Spleen (tissue), 11 donors: ENCODE results near the gene NUAK2. TPM values are rescaled to one million over a fixed set of nuclear protein-coding genes. Genes with fewer than 3 reads are reported as not detected.

Experiments
- DNase-seq: peaks from one replicate; pipeline ENCODE4 v3.0.0-alpha.2; 2020
- H3K27ac ChIP-seq, 8 donors: fragments of 200-600 bp; sonication (generic) in 7 of 8; 1 replicate in 4 of 8; 2 replicates in 4 of 8; pipeline versions ENCODE4 v1.5.0 to v1.8.0; 2016 to 2021; ENCODE audit warnings: inconsistent platforms in 4 of 8, mild to moderate bottlenecking in 4 of 8, moderate library complexity in 1 of 8
- H3K27me3 ChIP-seq, 7 donors: fragments of 200-600 bp; sonication (generic) in 6 of 7; replicated peaks in 1 of 7; 1 replicate in 4 of 7; 2 replicates in 3 of 7; pipeline versions ENCODE4 v1.5.0 to v1.8.0; 2016 to 2021; ENCODE audit warnings: inconsistent platforms in 3 of 7, mild to moderate bottlenecking in 1 of 7
- H3K36me3 ChIP-seq, 6 donors: fragments of 200-600 bp; sonication (generic) in 5 of 6; 1 replicate in 4 of 6; 2 replicates in 2 of 6; pipeline versions ENCODE4 v1.5.0 to v1.8.0; 2016 to 2021; ENCODE audit warnings: inconsistent platforms in 2 of 6
- H3K4me1 ChIP-seq, 6 donors: fragments of 200-600 bp; sonication (generic) in 5 of 6; 1 replicate in 3 of 6; 2 replicates in 3 of 6; pipeline versions ENCODE4 v1.5.0 to v1.8.0; 2016 to 2021; ENCODE audit warnings: inconsistent platforms in 3 of 6
- H3K4me3 ChIP-seq, 8 donors: fragments of 200-600 bp; sonication (generic) in 7 of 8; 1 replicate in 4 of 8; 2 replicates in 4 of 8; pipeline versions ENCODE4 v1.5.0 to v1.8.0; 2016 to 2021; ENCODE audit warnings: inconsistent platforms in 4 of 8, mild to moderate bottlenecking in 4 of 8, moderate library complexity in 2 of 8
- H3K9me3 ChIP-seq, 8 donors: fragments of 200-600 bp; sonication (generic) in 7 of 8; 1 replicate in 4 of 8; 2 replicates in 4 of 8; pipeline versions ENCODE4 v1.5.0 to v1.8.0; 2016 to 2021; ENCODE audit warnings: inconsistent platforms in 4 of 8
- POLR2A ChIP-seq, 3 donors: fragments of 450-650 bp; IDR thresholded peaks; one replicate each; pipeline ENCODE4 v1.5.1; 2017; ENCODE audit warnings: antibody characterized with exemption in 3 of 3, mild to moderate bottlenecking in 1 of 3
- POLR2AphosphoS5 ChIP-seq, 3 donors: sonication (generic); formaldehyde crosslinking; IDR thresholded peaks; one replicate each; pipeline ENCODE4 v1.5.1; 2017; ENCODE audit warnings: antibody characterized with exemption in 3 of 3
- WGBS, 5 donors: extraction: QIAGEN DNeasy Blood & Tissue Kit in 3 of 5; methylation state at CpG; one replicate each; pipeline versions ENCODE4 v1.1.5 to v1.1.7; 2013 to 2018; 5-methylcytosine and 5-hydroxymethylcytosine counted together
- intact Hi-C: fragments of 100-400 bp; cut with DNase I; formaldehyde crosslinking; loops from one replicate; pipeline ENCODE4 v1.15.0; 2023; ENCODE audit warnings: low total_unique reads
- polyA plus RNA-seq, 3 donors: library from polyadenylated mRNA; stranded (reverse); fragments of 200-250 nt; gene quantifications; one replicate each; pipeline ENCODE4 v1.2.1, GENCODE V29; 2013
- total RNA-seq, 7 donors: library from RNA; depleted of rRNA in 3 of 7; stranded (reverse); fragments of >200 nt in 3 of 7; fragmentation: NEBNext Ultra II Directional in 4 of 7; extraction: Animal tissue kit (Norgen Biotek cat#: 25700) in 4 of 7; gene quantifications; one replicate each; pipeline versions ENCODE4 v1.1.0 to v1.2.1, GENCODE V29; 2016 to 2021
- TF ChIP-seq, protein P1 (sequence below), 11 experiments: fragments of 200-600 bp in 7 of 11; fragments of 450-650 bp in 4 of 11; sonication (generic) in 4 of 11; IDR thresholded peaks in 8 of 11; conservative IDR thresholded peaks in 3 of 11; 1 replicate in 7 of 11; 2 replicates in 4 of 11; pipeline versions ENCODE4 v1.4.0 to v1.8.0; 2016 to 2021; ENCODE audit warnings: antibody characterized with exemption in 11 of 11, inconsistent platforms in 4 of 11, mild to moderate bottlenecking in 1 of 11
- donor health status: healthy with polysubstance abuse.
- donor health status: DM: no; HTN: no; CAD: no; lungs with moderate emphysema.
- donor health status: DM: no; HTN: no; CAD: no.
- donor health status: Bipolar disorder and iron deficiency.
- donor health status: healthy.
- donor health status: DM: no; HTN: no; CAD: no.
- donor health status: DM: yes; HTN: yes; CAD: no.

The NUAK2 gene
- total and polyA plus RNA-seq, 10 donors: 5.7 to 32.7 (median 19.1) TPM

DNA sequence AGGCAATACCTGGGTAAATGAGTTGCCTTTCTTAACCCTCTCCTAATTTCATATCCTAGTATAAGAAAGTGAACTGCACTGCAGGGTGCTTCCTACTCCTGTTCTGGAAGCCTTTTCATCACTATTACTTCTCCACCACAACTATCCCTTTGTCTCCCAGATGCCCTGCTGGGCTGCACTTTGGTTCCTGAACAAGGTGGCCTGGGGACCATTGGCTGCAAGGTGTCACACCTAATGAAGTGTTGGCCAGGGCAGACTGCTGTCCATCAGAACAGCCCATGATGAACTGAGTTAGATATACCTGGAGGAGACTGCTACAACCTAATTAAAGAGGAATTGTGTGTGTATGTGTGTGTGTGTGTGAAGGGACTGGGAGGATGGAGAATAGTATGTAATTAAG is 37.0 kb upstream of the NUAK2 start:
- Histone ChIP-seq H3K27ac (no peak overlapping the region), H3K36me3 (no peaks in the 10 kb centered on the region), H3K4me3 (no peak overlapping the region), H3K27me3 (peaks cover 0 to 31% (median 0%) of the 10 kb centered on the region in 7 donors), H3K4me1 (peaks cover 0 to 9% (median 0%) of the 10 kb centered on the region in 6 donors), H3K9me3 (no peaks in the 10 kb centered on the region)
- no peak for DNase-seq
- TF ChIP-seq POLR2A (IDR thresholded peaks at IDR 0.05) (no peak), POLR2AphosphoS5 (IDR thresholded peaks at IDR 0.05) (no peak)
- TF ChIP-seq, protein P1, sequence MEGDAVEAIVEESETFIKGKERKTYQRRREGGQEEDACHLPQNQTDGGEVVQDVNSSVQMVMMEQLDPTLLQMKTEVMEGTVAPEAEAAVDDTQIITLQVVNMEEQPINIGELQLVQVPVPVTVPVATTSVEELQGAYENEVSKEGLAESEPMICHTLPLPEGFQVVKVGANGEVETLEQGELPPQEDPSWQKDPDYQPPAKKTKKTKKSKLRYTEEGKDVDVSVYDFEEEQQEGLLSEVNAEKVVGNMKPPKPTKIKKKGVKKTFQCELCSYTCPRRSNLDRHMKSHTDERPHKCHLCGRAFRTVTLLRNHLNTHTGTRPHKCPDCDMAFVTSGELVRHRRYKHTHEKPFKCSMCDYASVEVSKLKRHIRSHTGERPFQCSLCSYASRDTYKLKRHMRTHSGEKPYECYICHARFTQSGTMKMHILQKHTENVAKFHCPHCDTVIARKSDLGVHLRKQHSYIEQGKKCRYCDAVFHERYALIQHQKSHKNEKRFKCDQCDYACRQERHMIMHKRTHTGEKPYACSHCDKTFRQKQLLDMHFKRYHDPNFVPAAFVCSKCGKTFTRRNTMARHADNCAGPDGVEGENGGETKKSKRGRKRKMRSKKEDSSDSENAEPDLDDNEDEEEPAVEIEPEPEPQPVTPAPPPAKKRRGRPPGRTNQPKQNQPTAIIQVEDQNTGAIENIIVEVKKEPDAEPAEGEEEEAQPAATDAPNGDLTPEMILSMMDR (IDR thresholded peaks at IDR 0.05 in 8 of 11, conservative IDR thresholded peaks at IDR 0.05 in 3 of 11): no peak
- intact Hi-C loops: no loop called here

DNA sequence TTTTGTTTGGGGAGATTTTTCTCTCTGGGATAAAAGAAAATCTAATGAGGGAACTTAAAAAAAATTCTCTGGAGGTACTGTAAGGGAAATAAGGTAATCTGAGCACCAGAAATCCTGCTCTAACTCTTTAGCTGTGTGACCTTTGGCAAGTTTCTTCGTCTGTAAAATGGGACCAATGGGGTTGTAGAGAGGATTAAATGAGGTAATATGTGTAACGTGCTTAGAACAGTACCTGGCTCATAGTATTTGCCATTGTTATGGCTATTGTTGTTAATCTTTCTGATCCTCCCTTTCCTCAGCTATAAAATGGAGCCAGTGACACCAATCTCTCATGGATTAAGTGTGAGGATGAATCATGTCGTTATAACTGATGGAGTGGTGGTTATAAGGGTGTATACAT is 36.0 kb upstream of the NUAK2 start:
- H3K27me3 ChIP-seq: peaks cover 0 to 31% (median 0%) of the 10 kb centered on the region in 7 donors
- TF ChIP-seq POLR2AphosphoS5 (IDR thresholded peaks at IDR 0.05) (no peak), POLR2A (IDR thresholded peaks at IDR 0.05) (no peak)
- TF ChIP-seq, protein P1 (IDR thresholded peaks at IDR 0.05 in 8 of 11, conservative IDR thresholded peaks at IDR 0.05 in 3 of 11): no peak
- H3K4me3 ChIP-seq: no peak overlapping the region
- no peaks in the 10 kb centered on the region for H3K9me3 ChIP-seq
- no peak overlapping the region for H3K27ac ChIP-seq
- H3K4me1 ChIP-seq: peaks cover 0 to 9% (median 0%) of the 10 kb centered on the region in 6 donors
- no peaks in the 10 kb centered on the region for H3K36me3 ChIP-seq
- 82 to 94% (median 85%) methylated on average over 3 of the region's 3 CpGs for WGBS, 5 donors
- DNase-seq: no peak
- intact Hi-C loops: no loop called here

DNA sequence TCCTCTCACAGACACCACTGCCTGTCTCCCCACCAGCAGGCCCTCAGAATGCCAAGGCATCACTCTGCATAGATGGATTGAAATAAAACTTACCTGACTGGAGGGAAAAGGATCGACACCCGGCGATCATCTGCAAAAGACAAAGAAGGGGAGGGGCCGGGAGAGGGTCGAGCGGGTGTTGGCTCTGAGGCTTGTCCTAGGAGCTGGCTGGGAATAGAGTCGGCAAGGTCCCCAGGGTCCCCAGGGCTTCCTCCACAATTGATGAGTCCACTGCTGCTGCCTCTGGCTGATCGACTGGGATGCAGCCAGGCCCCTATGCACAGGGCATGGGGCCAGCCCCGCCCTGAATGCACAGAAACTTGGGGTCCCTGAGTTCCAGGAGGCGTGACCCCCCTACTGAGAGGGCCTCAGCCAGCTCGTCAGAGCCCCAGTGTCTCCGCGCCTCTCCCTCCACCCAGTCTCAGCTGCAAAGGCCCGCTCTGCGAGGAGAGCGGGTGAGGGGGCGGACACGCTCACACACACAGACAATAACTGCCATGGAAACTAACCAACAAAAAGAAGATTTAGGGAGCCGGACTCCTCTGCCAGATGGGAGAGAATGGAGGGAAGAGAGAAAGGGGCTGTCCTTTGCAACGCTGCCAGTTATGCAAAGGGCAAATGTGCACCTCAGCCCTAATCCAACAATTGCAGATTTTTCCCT is 35.0 kb upstream of the NUAK2 start, which contains the start of gene KLHDC8A:
KLHDC8A (minus strand) TSS at position 483 of the 700 bp plus-strand sequence. CDS start 13,318 bp downstream, outside the sequence.
- WGBS, 5 donors: 60 to 85% (median 75%) methylated on average over 17 to 20 of the region's 20 CpGs
- intact Hi-C loops: no loop called here
- TF ChIP-seq POLR2A (IDR thresholded peaks at IDR 0.05): no peak
- no peak for TF ChIP-seq POLR2AphosphoS5 (IDR thresholded peaks at IDR 0.05)
- TF ChIP-seq, protein P1 (IDR thresholded peaks at IDR 0.05 in 8 of 11, conservative IDR thresholded peaks at IDR 0.05 in 3 of 11): no peak
- no peak for DNase-seq
- Histone ChIP-seq H3K27me3 (peaks cover 0 to 31% (median 0%) of the 10 kb centered on the region in 7 donors), H3K4me1 (peaks cover 0 to 9% (median 0%) of the 10 kb centered on the region in 6 donors), H3K9me3 (no peaks in the 10 kb centered on the region), H3K36me3 (no peaks in the 10 kb centered on the region), H3K4me3 (no peak within 1 kb of the TSS), H3K27ac (no peak within 1 kb of the TSS)

DNA sequence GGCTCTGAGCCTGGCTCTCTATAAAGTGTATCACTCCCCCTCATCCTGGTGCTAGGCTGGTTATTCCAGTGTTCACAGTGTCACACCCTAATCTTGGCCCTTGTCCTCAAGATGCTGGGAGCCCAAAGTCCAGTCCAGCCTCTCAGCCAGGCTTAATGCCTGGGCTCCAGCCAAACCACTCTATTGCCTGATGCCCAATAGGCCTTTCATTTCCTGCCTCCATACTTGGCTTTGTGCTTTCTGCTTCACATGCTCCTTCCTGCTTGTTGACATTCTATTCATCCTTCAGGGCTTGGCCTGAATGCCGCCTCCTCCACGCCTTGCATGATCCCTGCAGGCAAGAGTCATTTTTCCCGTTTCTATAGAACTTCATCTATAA is 33.5 kb upstream of the NUAK2 start:
- peaks cover 0 to 17% (median 5%) of the 10 kb centered on the region in 6 donors for H3K4me1 ChIP-seq
- intact Hi-C loops: no loop called here
- DNase-seq: no peak
- H3K27me3 ChIP-seq: peaks cover 0 to 28% (median 0%) of the 10 kb centered on the region in 7 donors
- H3K27ac ChIP-seq: no peak overlapping the region
- no peaks in the 10 kb centered on the region for H3K36me3 ChIP-seq
- TF ChIP-seq POLR2A (IDR thresholded peaks at IDR 0.05) (no peak), POLR2AphosphoS5 (IDR thresholded peaks at IDR 0.05) (no peak)
- TF ChIP-seq, protein P1 (IDR thresholded peaks at IDR 0.05 in 8 of 11, conservative IDR thresholded peaks at IDR 0.05 in 3 of 11): no peak
- 73 to 89% (median 77%) methylated on average over 3 of the region's 3 CpGs for WGBS, 5 donors
- H3K4me3 ChIP-seq: no peak overlapping the region
- no peaks in the 10 kb centered on the region for H3K9me3 ChIP-seq
